H1 (cell line): ENCODE data around the gene MLN. TPM values are rescaled to one million over a fixed set of nuclear protein-coding genes. Genes with fewer than 3 reads are reported as not detected.

Experiments
- CTCF ChIA-PET: fragments of 300-600 bp; sonication (Branson Sonifier 250); formaldehyde crosslinking; loops from one replicate; lab custom pipeline; 2021; ENCODE audit not compliant: partially characterized antibody; lab: Charles Lee
- POLR2A ChIA-PET: fragments of 300-600 bp; sonication (Branson Sonifier 250); formaldehyde crosslinking; loops from one replicate; lab custom pipeline; 2021; ENCODE audit warnings: inconsistent platforms; ENCODE audit not compliant: partially characterized antibody; lab: Charles Lee
- DNase-seq, 2 experiments: peaks; one replicate each; pipeline versions ENCODE4 v3.0.0 to v3.0.0-alpha.2; 2010 to 2022; ENCODE audit warnings: low spot score in 2 of 2, low read depth in 1 of 2, mixed read lengths in 1 of 2
- FAIRE-seq: peaks from 2 replicates; lab custom pipeline; 2011; peaks lifted over from hg19 to GRCh38; lab: Jason Lieb, UNC
- H2AFZ ChIP-seq: 2 replicates; pipeline ENCODE4 v1.8.1; 2012; ENCODE audit warnings: low read length, inconsistent platforms
- H2AK5ac ChIP-seq: 2 replicates; pipeline ENCODE4 v1.6.1; 2013; ENCODE audit warnings: low read depth, low read length
- H2BK120ac ChIP-seq: replicated peaks from 2 replicates; pipeline ENCODE3; 2013; ENCODE audit warnings: low read depth, low read length, inconsistent platforms
- H2BK12ac ChIP-seq: 2 replicates; pipeline ENCODE4 v1.6.1; 2013; ENCODE audit warnings: low read depth, low read length
- H2BK15ac ChIP-seq: 2 replicates; pipeline ENCODE4 v1.6.1; 2013; ENCODE audit warnings: low read length
- H2BK20ac ChIP-seq: 2 replicates; pipeline ENCODE4 v1.6.1; 2013; ENCODE audit warnings: low read length
- H2BK5ac ChIP-seq: 2 replicates; pipeline ENCODE4 v1.6.1; 2013; ENCODE audit warnings: low read depth, low read length
- H3K14ac ChIP-seq: 2 replicates; pipeline ENCODE4 v1.6.1; 2013; ENCODE audit warnings: inconsistent platforms; ENCODE audit not compliant: insufficient read length
- H3K18ac ChIP-seq: 2 replicates; pipeline ENCODE4 v1.6.1; 2013; ENCODE audit warnings: low read length; ENCODE audit errors: extremely low read depth
- H3K23ac ChIP-seq: 2 replicates; pipeline ENCODE4 v1.6.1; 2013; ENCODE audit warnings: inconsistent platforms; ENCODE audit not compliant: insufficient read length
- H3K23me2 ChIP-seq: 2 replicates; pipeline ENCODE4 v1.6.1; 2013; ENCODE audit warnings: low read depth, low read length
- H3K27ac ChIP-seq: 2 replicates; pipeline ENCODE4 v1.6.1; 2011; ENCODE audit warnings: low read depth, low read length, inconsistent platforms
- H3K27me3 ChIP-seq, 4 experiments: replicated peaks in 1 of 4; 1 replicate in 1 of 4; 2 replicates in 3 of 4; pipeline versions ENCODE4 v1.6.1 to v1.8.1; 2011 to 2013; ENCODE audit warnings: low read length in 3 of 4, mild to moderate bottlenecking in 3 of 4, inconsistent platforms in 2 of 4, mixed read lengths in 2 of 4, moderate library complexity in 1 of 4; ENCODE audit not compliant: control insufficient read depth in 3 of 4, insufficient read depth in 3 of 4; ENCODE audit errors: extremely low read depth in 1 of 4
- H3K36me3 ChIP-seq, 4 experiments: 2 replicates each; pipeline versions ENCODE4 v1.6.1 to v1.8.1; 2011 to 2013; ENCODE audit warnings: mild to moderate bottlenecking in 4 of 4, low read length in 3 of 4, moderate library complexity in 2 of 4, control low read depth in 1 of 4, inconsistent platforms in 1 of 4; ENCODE audit not compliant: insufficient read depth in 4 of 4, control insufficient read depth in 2 of 4
- H3K4ac ChIP-seq: replicated peaks from 2 replicates; pipeline ENCODE3; 2013; ENCODE audit warnings: low read length, low read depth, mixed read lengths, inconsistent platforms; ENCODE audit not compliant: insufficient read length
- H3K4me1 ChIP-seq, 4 experiments: replicated peaks in 1 of 4; 1 replicate in 1 of 4; 2 replicates in 3 of 4; pipeline versions ENCODE4 v1.6.1 to v1.8.1; 2011 to 2013; ENCODE audit warnings: low read length in 3 of 4, inconsistent platforms in 2 of 4, mixed read lengths in 1 of 4; ENCODE audit not compliant: insufficient read depth in 4 of 4, control insufficient read depth in 3 of 4
- H3K4me2 ChIP-seq, 2 experiments: 2 replicates each; pipeline versions ENCODE4 v1.6.1 to v1.8.1; 2011 to 2013; ENCODE audit warnings: low read depth in 2 of 2, low read length in 2 of 2, control low read depth in 1 of 2, inconsistent platforms in 1 of 2, mild to moderate bottlenecking in 1 of 2; ENCODE audit not compliant: insufficient read depth in 1 of 2
- H3K4me3 ChIP-seq, 4 experiments: fragments of 200-600, 300-600 bp in 1 of 4; sonication (generic), shearing (Covaris generic), sonication (Bioruptor Twin) in 1 of 4; 2 replicates each; pipeline versions ENCODE4 v1.5.1 to v1.8.1; 2011 to 2016; ENCODE audit warnings: low read length in 4 of 4, low read depth in 3 of 4, control low read depth in 2 of 4, inconsistent platforms in 2 of 4, mild to moderate bottlenecking in 2 of 4, mixed read lengths in 1 of 4, moderate library complexity in 1 of 4; ENCODE audit not compliant: insufficient read depth in 2 of 4; ENCODE audit errors: extremely low read depth in 1 of 4
- H3K56ac ChIP-seq: replicated peaks from 2 replicates; pipeline ENCODE3; 2013; ENCODE audit warnings: low read depth, mild to moderate bottlenecking, mixed read lengths, low read length, inconsistent platforms; ENCODE audit not compliant: insufficient read length
- H3K79me1 ChIP-seq: 2 replicates; pipeline ENCODE4 v1.6.1; 2013; ENCODE audit warnings: low read depth, low read length, control low read depth
- H3K79me2 ChIP-seq, 2 experiments: 2 replicates each; pipeline versions ENCODE4 v1.6.1 to v1.8.1; 2012 to 2013; ENCODE audit warnings: low read length in 2 of 2, mild to moderate bottlenecking in 2 of 2, inconsistent platforms in 1 of 2; ENCODE audit not compliant: insufficient read depth in 2 of 2, control insufficient read depth in 1 of 2
- H3K9ac ChIP-seq, 4 experiments: replicated peaks in 1 of 4; 1 replicate in 1 of 4; 2 replicates in 3 of 4; pipeline versions ENCODE4 v1.6.1 to v1.8.1; 2011 to 2013; ENCODE audit warnings: low read depth in 3 of 4, low read length in 3 of 4, control low read depth in 2 of 4, mild to moderate bottlenecking in 2 of 4, moderate library complexity in 2 of 4, inconsistent platforms in 1 of 4; ENCODE audit errors: extremely low read depth in 1 of 4
- H3K9me3 ChIP-seq, 2 experiments: 2 replicates each; pipeline versions ENCODE4 v1.6.1 to v1.8.1; 2012 to 2013; ENCODE audit warnings: mild to moderate bottlenecking in 2 of 2, moderate library complexity in 2 of 2, control low read depth in 1 of 2, inconsistent platforms in 1 of 2, low read depth in 1 of 2, low read length in 1 of 2, mixed read lengths in 1 of 2; ENCODE audit not compliant: insufficient read depth in 2 of 2
- H4K20me1 ChIP-seq, 2 experiments: replicated peaks in 1 of 2; 2 replicates each; pipeline versions ENCODE3 to v1.8.1; 2011 to 2013; ENCODE audit warnings: inconsistent platforms in 2 of 2, low read length in 2 of 2, mild to moderate bottlenecking in 1 of 2; ENCODE audit not compliant: insufficient read depth in 2 of 2, control insufficient read depth in 1 of 2
- H4K5ac ChIP-seq: 2 replicates; pipeline ENCODE4 v1.6.1; 2013; ENCODE audit warnings: low read length, low read depth, mixed read lengths, inconsistent platforms; ENCODE audit not compliant: insufficient read length
- H4K8ac ChIP-seq: 2 replicates; pipeline ENCODE4 v1.8.0; 2013; ENCODE audit warnings: mild to moderate bottlenecking, moderate library complexity, low read length, inconsistent platforms; ENCODE audit not compliant: insufficient read depth; ENCODE audit errors: extremely low read depth
- H4K91ac ChIP-seq: replicated peaks from 2 replicates; pipeline ENCODE3; 2013; ENCODE audit warnings: low read length, mixed read lengths, inconsistent platforms; ENCODE audit not compliant: insufficient read length
- BRCA1 ChIP-seq: IDR thresholded peaks from 2 replicates; pipeline ENCODE4 v1.6.1; 2012; ENCODE audit warnings: low read depth, low read length, improper control_type of control experiment
- CBX5 ChIP-seq: fragments of 300-800, 300-1000 bp; sonication (generic); IDR thresholded peaks from 2 replicates; pipeline ENCODE4 v1.7.1; 2016; ENCODE audit warnings: antibody characterized with exemption, low read length, low read depth
- CBX8 ChIP-seq: fragments of 300-800, 300-1000 bp; sonication (generic); IDR thresholded peaks from 2 replicates; pipeline ENCODE4 v1.7.1; 2016; ENCODE audit warnings: low read depth, low read length, borderline replicate concordance
- CREB1 ChIP-seq: IDR thresholded peaks from 2 replicates; pipeline ENCODE4 v1.6.1; 2012; ENCODE audit warnings: inconsistent platforms
- EZH2 ChIP-seq: fragments of 200-600 bp; sonication (generic); IDR thresholded peaks from 2 replicates; pipeline ENCODE4 v1.7.1; 2012; ENCODE audit warnings: low read depth, mild to moderate bottlenecking, moderate library complexity, low read length, inconsistent platforms; ENCODE audit not compliant: severe bottlenecking
- JUN ChIP-seq: IDR thresholded peaks from 2 replicates; pipeline ENCODE4 v1.6.1; 2011; ENCODE audit warnings: low read depth, mild to moderate bottlenecking, improper control_type of control experiment, low read length
- JUND ChIP-seq: IDR thresholded peaks from 2 replicates; pipeline ENCODE4 v1.6.1; 2011; ENCODE audit warnings: mild to moderate bottlenecking, improper control_type of control experiment, low read length
- KDM1A ChIP-seq: fragments of 200-600, 300-600 bp; sonication (generic); IDR thresholded peaks from 2 replicates; pipeline ENCODE4 v1.7.1; 2016; ENCODE audit warnings: mild to moderate bottlenecking, low read length, borderline replicate concordance
- PHF8 ChIP-seq: fragments of 200-600 bp; sonication (generic); conservative IDR thresholded peaks from 2 replicates; pipeline ENCODE4 v1.7.1; 2012; ENCODE audit warnings: low read depth, mild to moderate bottlenecking, inconsistent platforms, low read length, moderate library complexity
- RBBP5 ChIP-seq: IDR thresholded peaks from 2 replicates; pipeline ENCODE4 v1.7.1; 2012; ENCODE audit warnings: low read depth, mild to moderate bottlenecking, inconsistent platforms, low read length, moderate library complexity, borderline replicate concordance
- SIRT6 ChIP-seq: IDR thresholded peaks from one replicate; pipeline ENCODE4 v1.7.1; 2012; ENCODE audit warnings: low read length, inconsistent platforms
- SRF ChIP-seq: IDR thresholded peaks from 2 replicates; pipeline ENCODE4 v1.6.1; 2011; ENCODE audit warnings: mild to moderate bottlenecking, low read depth, low read length, moderate library complexity
- TCF12 ChIP-seq: IDR thresholded peaks from 2 replicates; pipeline ENCODE4 v1.6.1; 2011; ENCODE audit warnings: low read depth, mild to moderate bottlenecking, low read length
- WGBS, 2 experiments: shearing (Covaris generic) in 1 of 2; methylation state at CpG; one replicate each; pipeline versions ENCODE4 v1.1.6 to v1.1.7; 2013 to 2015; ENCODE audit warnings: low lambda C conversion rate in 2 of 2, mixed read lengths in 2 of 2, inconsistent platforms in 1 of 2, low coverage in 1 of 2, missing lambda C conversion rate in 1 of 2; ENCODE audit not compliant: insufficient replicate concordance in 2 of 2, insufficient coverage in 1 of 2, insufficient read length in 1 of 2; ENCODE audit errors: extremely low coverage in 1 of 2, missing lambda C conversion rate in 1 of 2; 5-methylcytosine and 5-hydroxymethylcytosine counted together
- polyA plus RNA-seq, 7 experiments: library from polyadenylated mRNA; depleted of rRNA in 3 of 7; stranded (reverse) in 5 of 7; unstranded in 2 of 7; fragments of >200 nt in 5 of 7; fragments of 200-250 nt in 2 of 7; gene quantifications; 1 replicate in 5 of 7; 2 replicates in 1 of 7; 4 replicates in 1 of 7; pipeline versions ENCODE4 v1.2.1 to v1.2.3, GENCODE V29; 2011 to 2013; ENCODE audit warnings: missing spikeins in 2 of 7, mixed read lengths in 2 of 7
- total RNA-seq: library from RNA; stranded (reverse); fragmentation: NEBNext Ultra II Directional; extraction: Animal tissue kit (Norgen Biotek cat#: 25700); gene quantifications from 2 replicates; pipeline ENCODE4 v1.2.1, GENCODE V29; 2021

MLN gene
- total and polyA plus RNA-seq, 2 of the 8 experiments (the other 6 are each of a cell fraction or from before 2014, with no cell fraction given) = not detected

DNA sequence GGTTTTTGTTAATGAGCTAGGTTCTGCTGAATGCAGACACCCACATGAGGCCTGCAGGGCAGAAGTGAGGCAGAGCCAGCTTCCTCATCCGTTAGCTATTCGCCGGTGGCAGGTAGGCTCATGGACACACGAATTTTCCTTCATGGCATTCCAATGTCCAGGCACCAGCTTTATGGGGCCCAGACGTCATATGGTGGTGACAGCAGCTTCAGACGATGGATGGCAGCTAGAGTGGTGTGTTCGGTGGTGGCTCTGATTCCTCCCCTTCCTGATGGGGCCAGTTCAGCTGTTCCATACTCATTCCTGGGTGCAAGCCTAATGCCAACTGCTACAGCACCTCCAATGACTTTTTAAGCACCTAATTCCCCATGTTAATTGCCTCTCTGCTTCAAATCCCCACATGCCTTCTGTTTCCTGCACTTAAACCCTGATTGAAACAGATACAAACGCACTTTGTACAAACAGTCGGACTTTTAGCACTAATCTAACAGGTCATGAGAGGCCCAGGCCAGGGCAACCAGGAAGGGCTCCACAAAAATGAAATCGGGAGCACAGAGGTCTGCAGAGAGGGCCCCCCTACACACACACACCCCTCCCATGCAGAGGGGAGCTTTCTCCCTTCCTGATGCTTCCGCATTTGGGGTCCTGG, 35.7 kb upstream of the MLN start:
- Histone ChIP-seq H3K4me1 (peaks cover 0 to 19% (median 11%) of the 10 kb centered on the region in 4 experiments; a peak in 6 of 7 replicates), H3K4me3 (no peak overlapping the region), H3K14ac (no peak overlapping the region), H3K27ac (no peak overlapping the region), H3K18ac (peak overlapping the region; percentile 3; the same call in 1 of the 2 replicates), H3K23ac (no peak overlapping the region), H4K8ac (no peak overlapping the region), H2AK5ac (no peak overlapping the region), H3K4me2 (no peak overlapping the region), H3K56ac (no peak overlapping the region), H2BK20ac (no peak overlapping the region), H4K20me1 (no peaks in the 10 kb centered on the region), H2BK15ac (peak overlapping the region; percentile 90; the same call in 1 of the 2 replicates), H3K4ac (no peak overlapping the region), H4K5ac (no peak overlapping the region), H2BK120ac (no peak overlapping the region), H2BK12ac (peak overlapping the region; percentile 71; the same call in 1 of the 2 replicates), H2BK5ac (peak overlapping the region; percentile 47; the same call in 1 of the 2 replicates), H3K9ac (no peak overlapping the region), H3K23me2 (no peaks in the 10 kb centered on the region), H3K79me2 (no peaks in the 10 kb centered on the region), H4K91ac (peak overlapping the region; percentile 30), H3K27me3 (0 out of 7 replicates have a peak, but pooled peaks cover 0 to 3% (median 0%) of the 10 kb centered on the region in 4 experiments), H2AFZ (no peak overlapping the region), H3K79me1 (no peaks in the 10 kb centered on the region), H3K9me3 (peaks cover 4 to 7% of the 10 kb centered on the region in 2 experiments; a peak in 3 of 4 replicates), H3K36me3 (no peaks in the 10 kb centered on the region)
- CTCF ChIA-PET = interaction anchor here (0.6 to 6.0 kb wide), 19 partner anchors 10 to 194 kb away, joined by 3 to 49 read pairs (median 4); no protein-coding TSS in a partner anchor
- DNase-seq (no peak), FAIRE-seq (no peak)
- POLR2A ChIA-PET = interaction anchor here (1.1 kb wide), 1 partner anchor 17 kb away, joined by 4 read pairs; no protein-coding TSS in a partner anchor
- 88% methylated on average over 11 of the region's 11 CpGs; no CpG with 5 or more reads in 1 of the 2 experiments for WGBS, 2 experiments
- TF ChIP-seq CBX5 (no peak), KDM1A (no peak), JUN (no peak), CBX8 (no peak), BRCA1 (no peak), EZH2 (no peak), RBBP5 (no peak), TCF12 (no peak), PHF8 (no peak), JUND (no peak), SIRT6 (no peak), CREB1 (no peak), SRF (no peak)
